ENCODE measurements around the gene TXNL4A.

Gene TXNL4A

DNA sequence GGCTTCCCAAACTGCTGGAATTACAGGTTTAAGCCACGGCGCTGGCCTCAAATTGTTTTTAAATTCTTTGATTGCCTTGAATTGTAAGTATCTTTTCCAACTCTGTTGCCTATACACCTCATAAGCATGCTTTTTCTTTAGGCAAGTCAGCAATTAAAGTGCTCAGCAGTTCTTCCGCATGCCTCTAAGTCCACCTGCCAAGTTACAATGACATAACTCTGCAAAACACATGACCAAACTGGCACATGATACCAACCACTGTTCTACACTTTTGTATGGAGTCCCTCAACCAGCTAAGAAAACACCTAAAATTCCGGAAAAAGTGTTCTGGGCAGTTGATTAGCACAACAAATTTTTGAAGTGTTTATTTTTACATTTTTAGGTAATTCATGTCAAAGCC lies 5.1 kb downstream of the TXNL4A start:
- TF ChIP-seq, protein P1, sequence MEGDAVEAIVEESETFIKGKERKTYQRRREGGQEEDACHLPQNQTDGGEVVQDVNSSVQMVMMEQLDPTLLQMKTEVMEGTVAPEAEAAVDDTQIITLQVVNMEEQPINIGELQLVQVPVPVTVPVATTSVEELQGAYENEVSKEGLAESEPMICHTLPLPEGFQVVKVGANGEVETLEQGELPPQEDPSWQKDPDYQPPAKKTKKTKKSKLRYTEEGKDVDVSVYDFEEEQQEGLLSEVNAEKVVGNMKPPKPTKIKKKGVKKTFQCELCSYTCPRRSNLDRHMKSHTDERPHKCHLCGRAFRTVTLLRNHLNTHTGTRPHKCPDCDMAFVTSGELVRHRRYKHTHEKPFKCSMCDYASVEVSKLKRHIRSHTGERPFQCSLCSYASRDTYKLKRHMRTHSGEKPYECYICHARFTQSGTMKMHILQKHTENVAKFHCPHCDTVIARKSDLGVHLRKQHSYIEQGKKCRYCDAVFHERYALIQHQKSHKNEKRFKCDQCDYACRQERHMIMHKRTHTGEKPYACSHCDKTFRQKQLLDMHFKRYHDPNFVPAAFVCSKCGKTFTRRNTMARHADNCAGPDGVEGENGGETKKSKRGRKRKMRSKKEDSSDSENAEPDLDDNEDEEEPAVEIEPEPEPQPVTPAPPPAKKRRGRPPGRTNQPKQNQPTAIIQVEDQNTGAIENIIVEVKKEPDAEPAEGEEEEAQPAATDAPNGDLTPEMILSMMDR (IDR thresholded peaks at IDR 0.05; ENCODE audit: low read depth, low read length, poor library complexity, severe bottlenecking) = no peak
- no peak for TF ChIP-seq EZH2phosphoT487 (IDR thresholded peaks at IDR 0.05; ENCODE audit: borderline replicate concordance, low read length)
- no peak overlapping the region for H3K27ac ChIP-seq (ENCODE audit: low read depth, low read length)
- no peaks in the 10 kb centered on the region for H3F3A ChIP-seq (ENCODE audit: control insufficient read depth, insufficient read depth)
- H3K36me3 ChIP-seq (ENCODE audit: control insufficient read depth, low read length) = peaks cover 83% of the 10 kb centered on the region
- peaks cover 70% of the 10 kb centered on the region for H4K20me1 ChIP-seq (ENCODE audit: control insufficient read depth, insufficient read depth, low read depth, low read length)
- H3K9me3 ChIP-seq (ENCODE audit: control insufficient read depth, insufficient read depth, low read length) = no peaks in the 10 kb centered on the region
- H3K4me1 ChIP-seq (ENCODE audit: control insufficient read depth, low read length) = peaks cover 24% of the 10 kb centered on the region
- no peaks in the 10 kb centered on the region for H3K9me2 ChIP-seq (replicated peaks; ENCODE audit: control insufficient read depth, low read length)
- H3K79me2 ChIP-seq (ENCODE audit: control insufficient read depth, low read length) = peaks cover 100% of the 10 kb centered on the region
- H3K4me3 ChIP-seq (ENCODE audit: low read length) = no peak overlapping the region
- H3K4me2 ChIP-seq (ENCODE audit: low read length) = no peak overlapping the region
- H3K27me3 ChIP-seq (ENCODE audit: control insufficient read depth, low read length) = no peaks in the 10 kb centered on the region

DNA sequence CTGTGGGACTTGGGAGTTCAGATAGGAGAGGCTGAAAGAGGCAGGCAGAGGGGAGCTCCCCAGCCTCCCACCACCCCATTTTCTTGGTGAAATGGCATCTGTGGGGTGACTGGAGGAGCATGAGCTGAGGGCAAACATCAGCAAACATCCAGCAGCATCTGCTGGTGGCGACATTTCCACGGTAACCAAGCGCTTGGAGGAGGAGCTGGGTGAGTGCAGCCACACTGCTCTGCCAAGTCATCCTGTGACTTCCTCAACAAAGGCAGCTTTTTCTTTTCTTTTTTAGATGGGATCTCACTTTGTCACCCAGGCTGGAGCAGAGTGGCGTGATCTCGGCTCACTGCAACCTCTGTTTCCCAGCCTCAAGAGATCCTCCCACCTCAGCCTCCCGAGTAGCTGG lies 5.6 kb downstream of the TXNL4A start:
- peaks cover 24% of the 10 kb centered on the region for H3K4me1 ChIP-seq (ENCODE audit: control insufficient read depth, low read length)
- no peak overlapping the region for H3K27ac ChIP-seq (ENCODE audit: low read depth, low read length)
- H3K79me2 ChIP-seq (ENCODE audit: control insufficient read depth, low read length) = peaks cover 100% of the 10 kb centered on the region
- H3F3A ChIP-seq (ENCODE audit: control insufficient read depth, insufficient read depth) = no peaks in the 10 kb centered on the region
- H3K36me3 ChIP-seq (ENCODE audit: control insufficient read depth, low read length) = peaks cover 85% of the 10 kb centered on the region
- H3K9me2 ChIP-seq (replicated peaks; ENCODE audit: control insufficient read depth, low read length) = no peaks in the 10 kb centered on the region
- H3K4me2 ChIP-seq (ENCODE audit: low read length) = no peak overlapping the region
- no peaks in the 10 kb centered on the region for H3K9me3 ChIP-seq (ENCODE audit: control insufficient read depth, insufficient read depth, low read length)
- H3K4me3 ChIP-seq (ENCODE audit: low read length) = no peak overlapping the region
- TF ChIP-seq EZH2phosphoT487 (IDR thresholded peaks at IDR 0.05; ENCODE audit: borderline replicate concordance, low read length) = no peak
- TF ChIP-seq, protein P1 (IDR thresholded peaks at IDR 0.05; ENCODE audit: low read depth, low read length, poor library complexity, severe bottlenecking) = no peak
- no peaks in the 10 kb centered on the region for H3K27me3 ChIP-seq (ENCODE audit: control insufficient read depth, low read length)
- peaks cover 73% of the 10 kb centered on the region for H4K20me1 ChIP-seq (ENCODE audit: control insufficient read depth, insufficient read depth, low read depth, low read length)

DNA sequence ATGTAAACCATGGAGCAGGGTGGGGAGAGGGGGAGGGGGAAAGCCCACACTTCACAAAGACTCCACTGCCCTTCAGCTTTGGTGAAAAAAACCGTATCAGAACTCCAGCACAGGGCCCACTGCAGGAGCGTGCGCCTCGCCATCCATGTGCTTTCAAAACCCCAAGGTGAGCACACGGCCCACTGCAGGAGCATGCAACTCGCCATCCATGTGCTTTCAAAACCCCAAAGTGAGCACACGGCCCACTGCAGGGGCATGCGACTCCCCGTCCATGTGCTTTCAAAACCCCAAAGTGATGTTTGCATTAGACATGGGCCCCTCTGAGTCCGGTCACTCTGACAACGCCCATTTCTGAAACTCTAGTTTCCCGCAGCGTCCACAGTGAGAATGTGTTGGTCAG lies 7.8 kb downstream of the TXNL4A start:
- Histone ChIP-seq H3K4me1 (ENCODE audit: control insufficient read depth, low read length) (peaks cover 10% of the 10 kb centered on the region; the same call in 1 of the 2 replicates), H3K27me3 (ENCODE audit: control insufficient read depth, low read length) (no peaks in the 10 kb centered on the region), H3K4me2 (ENCODE audit: low read length) (no peak overlapping the region), H3K79me2 (ENCODE audit: control insufficient read depth, low read length) (peaks cover 100% of the 10 kb centered on the region), H3K9me2 (replicated peaks; ENCODE audit: control insufficient read depth, low read length) (no peaks in the 10 kb centered on the region), H3K36me3 (ENCODE audit: control insufficient read depth, low read length) (peaks cover 84% of the 10 kb centered on the region), H3K4me3 (ENCODE audit: low read length) (no peak overlapping the region), H3K9me3 (ENCODE audit: control insufficient read depth, insufficient read depth, low read length) (no peaks in the 10 kb centered on the region), H3K27ac (ENCODE audit: low read depth, low read length) (no peak overlapping the region), H4K20me1 (ENCODE audit: control insufficient read depth, insufficient read depth, low read depth, low read length) (peaks cover 63% of the 10 kb centered on the region), H3F3A (ENCODE audit: control insufficient read depth, insufficient read depth) (no peaks in the 10 kb centered on the region)
- TF ChIP-seq EZH2phosphoT487 (IDR thresholded peaks at IDR 0.05; ENCODE audit: borderline replicate concordance, low read length) = no peak
- TF ChIP-seq, protein P1 (IDR thresholded peaks at IDR 0.05; ENCODE audit: low read depth, low read length, poor library complexity, severe bottlenecking) = no peak
